DOHH2 (cell line): Measurements from ENCODE around the gene COA7.

Source experiments
- H3F3A ChIP-seq: fragments of 200-600 bp; sonication (generic), shearing (Covaris generic); 2 replicates; pipeline ENCODE4 v1.6.0; 2016; ENCODE audit warnings: antibody characterized with exemption, mild to moderate bottlenecking; ENCODE audit not compliant: control insufficient read depth, insufficient read depth
- H3K27ac ChIP-seq: fragments of 200-600 bp; sonication (generic); 2 replicates; pipeline ENCODE4 v1.5.1; 2014; ENCODE audit warnings: low read depth, mild to moderate bottlenecking, low read length, moderate library complexity
- H3K27me3 ChIP-seq: fragments of 200-600 bp; sonication (generic); 2 replicates; pipeline ENCODE4 v1.6.1; 2014; ENCODE audit warnings: mild to moderate bottlenecking, low read length, mixed read lengths; ENCODE audit not compliant: control insufficient read depth
- H3K36me3 ChIP-seq: fragments of 200-600 bp; sonication (generic); 2 replicates; pipeline ENCODE4 v1.6.1; 2014; ENCODE audit warnings: mild to moderate bottlenecking, low read length, moderate library complexity, mixed read lengths; ENCODE audit not compliant: control insufficient read depth
- H3K4me1 ChIP-seq: fragments of 200-600 bp; sonication (generic); 2 replicates; pipeline ENCODE4 v1.6.1; 2014; ENCODE audit warnings: mild to moderate bottlenecking, low read length, mixed read lengths; ENCODE audit not compliant: control insufficient read depth
- H3K4me2 ChIP-seq: fragments of 200-600 bp; sonication (generic); 2 replicates; pipeline ENCODE4 v1.6.0; 2014; ENCODE audit warnings: mild to moderate bottlenecking, low read length, moderate library complexity
- H3K4me3 ChIP-seq: fragments of 200-600 bp; sonication (generic); 2 replicates; pipeline ENCODE4 v1.5.1; 2014; ENCODE audit warnings: mild to moderate bottlenecking, low read length, mixed read lengths
- H3K79me2 ChIP-seq: fragments of 200-600 bp; sonication (generic); 2 replicates; pipeline ENCODE4 v1.6.1; 2014; ENCODE audit warnings: mild to moderate bottlenecking, low read length, mixed read lengths; ENCODE audit not compliant: control insufficient read depth
- H3K9me2 ChIP-seq: fragments of 200-600 bp; sonication (generic); replicated peaks from 2 replicates; pipeline ENCODE4 v1.6.1; 2014; ENCODE audit warnings: mild to moderate bottlenecking, low read length, mixed read lengths; ENCODE audit not compliant: control insufficient read depth
- H3K9me3 ChIP-seq: fragments of 200-600 bp; sonication (generic); 2 replicates; pipeline ENCODE4 v1.6.1; 2014; ENCODE audit warnings: antibody characterized with exemption, low read length, mixed read lengths; ENCODE audit not compliant: control insufficient read depth, insufficient read depth
- H4K20me1 ChIP-seq: fragments of 200-600 bp; sonication (generic); 2 replicates; pipeline ENCODE4 v1.6.0; 2014; ENCODE audit warnings: low read depth, mild to moderate bottlenecking, antibody characterized with exemption, low read length, moderate library complexity; ENCODE audit not compliant: control insufficient read depth, insufficient read depth
- EZH2phosphoT487 ChIP-seq: fragments of 200-600 bp; sonication (generic); IDR thresholded peaks from 2 replicates; pipeline ENCODE4 v1.6.1; 2017; ENCODE audit warnings: borderline replicate concordance, mild to moderate bottlenecking, antibody characterized with exemption, low read length, moderate library complexity, mixed read lengths
- TF ChIP-seq, protein P1 (sequence below): fragments of 200-600 bp; sonication (generic); IDR thresholded peaks from one replicate; pipeline ENCODE4 v1.5.1; 2014; ENCODE audit warnings: antibody characterized with exemption, mild to moderate bottlenecking, low read depth, low read length; ENCODE audit not compliant: poor library complexity, severe bottlenecking

The COA7 gene

DNA sequence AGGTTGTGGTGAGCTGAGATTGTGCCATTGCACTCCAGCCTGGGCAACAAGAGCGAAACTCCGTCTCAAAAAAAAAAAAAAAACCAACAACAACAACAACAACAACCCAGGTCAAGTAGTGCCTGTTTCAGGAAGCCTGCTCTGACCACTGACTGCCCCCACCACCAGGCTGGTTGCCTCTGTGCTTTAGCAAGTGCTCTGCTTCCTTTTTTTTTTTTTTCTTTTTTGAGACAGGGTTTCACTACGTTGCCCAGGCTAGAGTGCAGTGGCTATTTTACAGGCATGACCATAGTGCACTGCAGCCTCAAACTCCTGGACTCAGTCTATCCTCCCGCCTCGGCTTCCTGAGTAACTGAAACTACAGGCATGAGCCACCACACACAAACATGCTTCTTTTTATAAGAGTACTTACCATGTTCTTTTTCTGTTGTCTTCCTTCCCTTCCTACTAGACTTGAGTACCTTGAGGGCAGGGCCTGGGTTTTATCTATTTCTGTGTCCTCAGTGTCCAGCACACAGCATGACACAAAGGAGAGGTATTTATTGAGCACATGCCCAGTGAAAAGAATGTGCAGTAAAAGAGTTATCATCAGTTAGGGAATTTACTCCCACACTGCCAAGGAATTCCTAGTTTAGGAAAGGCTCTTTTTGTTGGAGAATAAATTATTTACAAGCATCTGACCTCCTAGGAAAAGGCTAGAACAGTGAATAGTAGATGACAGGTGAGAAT, 9.9 kb upstream of the COA7 start:
- no peaks in the 10 kb centered on the region for H3K9me2 ChIP-seq
- TF ChIP-seq, protein P1, sequence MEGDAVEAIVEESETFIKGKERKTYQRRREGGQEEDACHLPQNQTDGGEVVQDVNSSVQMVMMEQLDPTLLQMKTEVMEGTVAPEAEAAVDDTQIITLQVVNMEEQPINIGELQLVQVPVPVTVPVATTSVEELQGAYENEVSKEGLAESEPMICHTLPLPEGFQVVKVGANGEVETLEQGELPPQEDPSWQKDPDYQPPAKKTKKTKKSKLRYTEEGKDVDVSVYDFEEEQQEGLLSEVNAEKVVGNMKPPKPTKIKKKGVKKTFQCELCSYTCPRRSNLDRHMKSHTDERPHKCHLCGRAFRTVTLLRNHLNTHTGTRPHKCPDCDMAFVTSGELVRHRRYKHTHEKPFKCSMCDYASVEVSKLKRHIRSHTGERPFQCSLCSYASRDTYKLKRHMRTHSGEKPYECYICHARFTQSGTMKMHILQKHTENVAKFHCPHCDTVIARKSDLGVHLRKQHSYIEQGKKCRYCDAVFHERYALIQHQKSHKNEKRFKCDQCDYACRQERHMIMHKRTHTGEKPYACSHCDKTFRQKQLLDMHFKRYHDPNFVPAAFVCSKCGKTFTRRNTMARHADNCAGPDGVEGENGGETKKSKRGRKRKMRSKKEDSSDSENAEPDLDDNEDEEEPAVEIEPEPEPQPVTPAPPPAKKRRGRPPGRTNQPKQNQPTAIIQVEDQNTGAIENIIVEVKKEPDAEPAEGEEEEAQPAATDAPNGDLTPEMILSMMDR = no peak
- TF ChIP-seq EZH2phosphoT487 = no peak
- H3K9me3 ChIP-seq = no peaks in the 10 kb centered on the region
- H3K4me2 ChIP-seq = no peak overlapping the region
- H3K4me3 ChIP-seq = no peak overlapping the region
- no peaks in the 10 kb centered on the region for H3F3A ChIP-seq
- peaks cover 7% of the 10 kb centered on the region for H3K4me1 ChIP-seq
- no peak overlapping the region for H3K27ac ChIP-seq
- H4K20me1 ChIP-seq = no peaks in the 10 kb centered on the region
- peaks cover 4% of the 10 kb centered on the region; the same call in 1 of the 2 replicates for H3K27me3 ChIP-seq
- H3K79me2 ChIP-seq = no peaks in the 10 kb centered on the region
- no peaks in the 10 kb centered on the region for H3K36me3 ChIP-seq

DNA sequence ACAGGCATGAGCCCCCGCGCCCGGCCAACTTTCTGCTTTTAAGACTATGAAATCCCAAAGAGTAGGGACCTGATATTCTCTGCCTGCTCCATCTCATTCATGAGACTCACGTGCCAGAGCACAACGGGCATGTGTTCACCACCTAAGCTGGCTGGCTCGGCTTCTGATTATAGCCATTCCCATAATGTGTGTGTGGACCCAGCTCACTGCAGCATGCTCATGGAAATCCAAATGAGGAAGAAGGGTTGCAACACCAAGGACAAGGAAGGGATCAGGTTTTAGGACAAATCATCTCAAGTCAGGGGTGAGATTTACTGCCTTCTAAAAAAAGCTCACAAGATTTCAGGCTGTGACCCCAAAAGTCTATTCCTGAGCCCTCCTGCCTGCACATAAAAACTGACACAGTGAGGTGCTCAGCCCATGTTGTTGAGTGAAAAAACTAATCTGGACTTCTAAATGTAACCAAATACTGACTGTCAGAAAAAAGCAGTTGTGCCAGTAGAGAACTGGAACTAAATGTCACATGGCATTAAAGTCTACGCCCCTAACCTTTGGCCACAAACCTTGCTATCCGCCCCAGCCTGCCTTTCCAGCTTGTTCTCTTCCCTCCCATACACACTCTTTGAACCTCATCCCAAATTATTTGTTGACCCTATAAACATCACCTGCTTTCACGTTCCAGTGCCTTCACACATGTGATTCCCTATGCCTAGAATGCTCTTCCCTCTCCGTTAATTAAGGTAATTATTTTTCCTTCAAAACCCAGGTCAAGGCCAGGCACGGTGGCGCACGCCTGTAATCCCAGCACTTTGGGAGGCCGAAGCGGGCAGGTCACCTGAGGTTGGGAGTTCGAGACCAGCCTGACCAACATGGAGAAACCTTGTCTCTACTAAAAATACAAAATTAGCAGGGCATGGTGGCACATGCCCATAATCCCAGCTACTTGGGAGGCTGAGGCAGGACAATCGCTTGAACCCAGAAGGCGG, 9.1 kb upstream of the COA7 start:
- no peak overlapping the region for H3K4me2 ChIP-seq
- H3K9me2 ChIP-seq = no peaks in the 10 kb centered on the region
- H4K20me1 ChIP-seq = no peaks in the 10 kb centered on the region
- peaks cover 4% of the 10 kb centered on the region; the same call in 1 of the 2 replicates for H3K27me3 ChIP-seq
- no peak overlapping the region for H3K4me3 ChIP-seq
- TF ChIP-seq EZH2phosphoT487 = no peak
- TF ChIP-seq, protein P1 = no peak
- no peaks in the 10 kb centered on the region for H3K79me2 ChIP-seq
- peaks cover 16% of the 10 kb centered on the region for H3K4me1 ChIP-seq
- no peaks in the 10 kb centered on the region for H3K36me3 ChIP-seq
- H3K9me3 ChIP-seq = no peaks in the 10 kb centered on the region
- no peak overlapping the region for H3K27ac ChIP-seq
- peaks cover 2% of the 10 kb centered on the region; the same call in 1 of the 2 replicates for H3F3A ChIP-seq

DNA sequence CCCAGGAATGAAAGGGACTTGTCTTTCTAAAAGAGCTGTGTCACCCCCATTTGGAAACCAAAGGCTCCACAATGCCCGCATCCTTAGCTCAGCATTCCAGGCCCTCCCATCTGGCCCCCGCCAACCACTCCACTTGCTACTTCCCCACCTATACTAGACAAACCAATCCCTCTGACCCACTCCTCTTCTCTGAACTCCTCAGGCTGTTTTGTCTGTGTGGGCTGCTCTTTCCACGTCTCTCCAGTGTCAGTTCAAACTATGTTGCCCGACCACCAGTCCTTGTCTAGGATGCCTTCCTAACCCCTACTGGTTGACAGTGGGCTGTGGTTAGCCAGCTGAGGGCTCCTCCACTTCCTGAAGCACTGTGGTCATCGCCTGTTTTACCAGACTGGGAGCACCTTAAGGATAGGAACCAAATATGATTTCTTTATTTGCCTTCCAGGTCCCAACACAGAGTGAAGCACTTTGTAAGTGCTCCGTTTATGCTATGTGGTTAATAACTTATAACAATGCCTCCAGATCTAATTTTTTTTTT, 8.1 kb upstream of the COA7 start:
- no peak for TF ChIP-seq EZH2phosphoT487
- TF ChIP-seq, protein P1 = no peak

More for the DNA sequence above, 8.1 kb upstream of the COA7 start:
- no peaks in the 10 kb centered on the region for H4K20me1 ChIP-seq
- H3K9me2 ChIP-seq = no peaks in the 10 kb centered on the region
- H3F3A ChIP-seq = peaks cover 10% of the 10 kb centered on the region; the same call in 1 of the 2 replicates
- H3K9me3 ChIP-seq = no peaks in the 10 kb centered on the region
- no peaks in the 10 kb centered on the region for H3K79me2 ChIP-seq
- peaks cover 4% of the 10 kb centered on the region; the same call in 1 of the 2 replicates for H3K27me3 ChIP-seq
- peaks cover 18% of the 10 kb centered on the region for H3K4me1 ChIP-seq
- H3K36me3 ChIP-seq = no peaks in the 10 kb centered on the region
- no peak overlapping the region for H3K27ac ChIP-seq
- no peak overlapping the region for H3K4me3 ChIP-seq
- no peak overlapping the region for H3K4me2 ChIP-seq
